Parathyroid adenoma (tissue), 2 donors: ENCODE data around the gene MDGA2.

Source experiments
- H2AFZ ChIP-seq: fragments of 300-600 bp; sonication (generic); one replicate; pipeline ENCODE4 v1.7.0; 2017; ENCODE audit warnings: antibody characterized with exemption, mild to moderate bottlenecking
- H3K27ac ChIP-seq: fragments of 300-600 bp; sonication (generic); one replicate; pipeline ENCODE4 v1.7.0; 2017
- H3K27me3 ChIP-seq: fragments of 300-600 bp; sonication (generic); one replicate; pipeline ENCODE4 v1.7.0; 2017; ENCODE audit warnings: low read length; ENCODE audit not compliant: control insufficient read depth, insufficient read depth
- H3K36me3 ChIP-seq: fragments of 300-600 bp; sonication (generic); one replicate; pipeline ENCODE4 v1.7.0; 2017; ENCODE audit warnings: low read length; ENCODE audit not compliant: control insufficient read depth, insufficient read depth
- H3K4me1 ChIP-seq: fragments of 300-600 bp; sonication (generic); one replicate; pipeline ENCODE4 v1.7.0; 2017; ENCODE audit warnings: control low read depth
- H3K4me2 ChIP-seq: fragments of 300-600 bp; sonication (generic); one replicate; pipeline ENCODE4 v1.7.0; 2017; ENCODE audit warnings: low read length
- H3K4me3 ChIP-seq: fragments of 300-600 bp; sonication (generic); one replicate; pipeline ENCODE4 v1.7.0; 2017; ENCODE audit warnings: low read depth, low read length
- H3K79me2 ChIP-seq: fragments of 300-600 bp; sonication (generic); one replicate; pipeline ENCODE4 v1.7.0; 2017; ENCODE audit warnings: control low read depth
- H3K9ac ChIP-seq: fragments of 300-600 bp; sonication (generic); one replicate; pipeline ENCODE4 v1.7.0; 2017; ENCODE audit warnings: mild to moderate bottlenecking
- H3K9me3 ChIP-seq: fragments of 300-600 bp; sonication (generic); one replicate; pipeline ENCODE4 v1.7.0; 2017; ENCODE audit warnings: low read length; ENCODE audit not compliant: control insufficient read depth
- TF ChIP-seq, protein P1 (sequence below): fragments of 300-600 bp; sonication (generic); IDR thresholded peaks from one replicate; pipeline ENCODE4 v1.7.0; 2017; ENCODE audit warnings: antibody characterized with exemption, mild to moderate bottlenecking
- donor health status: primary hyperparathyroidism.

MDGA2 gene

DNA sequence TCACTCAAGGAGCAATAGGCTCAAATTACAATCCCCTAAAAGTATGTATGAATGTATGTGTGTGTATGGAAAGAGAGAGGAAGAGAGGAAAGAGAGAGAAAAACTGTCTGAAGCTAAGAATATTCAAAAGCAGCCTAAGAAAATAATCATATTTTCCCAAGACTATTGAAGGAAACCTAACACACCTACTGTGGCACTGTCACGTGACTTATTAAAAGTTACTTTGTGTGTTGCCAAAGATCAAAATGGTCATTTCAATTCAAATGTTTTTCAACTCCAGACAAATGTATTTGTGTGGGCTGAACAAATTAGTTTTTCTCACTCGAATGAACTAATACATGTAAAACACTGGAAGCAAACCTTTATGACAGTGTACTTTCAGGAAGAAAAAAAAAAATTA is 654.9 kb downstream of the MDGA2 start:
- Histone ChIP-seq H3K36me3 (no peaks in the 10 kb centered on the region), H3K9ac (no peak overlapping the region), H3K27me3 (no peaks in the 10 kb centered on the region), H3K9me3 (no peaks in the 10 kb centered on the region), H3K79me2 (no peaks in the 10 kb centered on the region), H3K27ac (no peak overlapping the region), H3K4me1 (no peaks in the 10 kb centered on the region), H3K4me2 (no peak overlapping the region), H3K4me3 (no peak overlapping the region), H2AFZ (no peak overlapping the region)
- TF ChIP-seq, protein P1, sequence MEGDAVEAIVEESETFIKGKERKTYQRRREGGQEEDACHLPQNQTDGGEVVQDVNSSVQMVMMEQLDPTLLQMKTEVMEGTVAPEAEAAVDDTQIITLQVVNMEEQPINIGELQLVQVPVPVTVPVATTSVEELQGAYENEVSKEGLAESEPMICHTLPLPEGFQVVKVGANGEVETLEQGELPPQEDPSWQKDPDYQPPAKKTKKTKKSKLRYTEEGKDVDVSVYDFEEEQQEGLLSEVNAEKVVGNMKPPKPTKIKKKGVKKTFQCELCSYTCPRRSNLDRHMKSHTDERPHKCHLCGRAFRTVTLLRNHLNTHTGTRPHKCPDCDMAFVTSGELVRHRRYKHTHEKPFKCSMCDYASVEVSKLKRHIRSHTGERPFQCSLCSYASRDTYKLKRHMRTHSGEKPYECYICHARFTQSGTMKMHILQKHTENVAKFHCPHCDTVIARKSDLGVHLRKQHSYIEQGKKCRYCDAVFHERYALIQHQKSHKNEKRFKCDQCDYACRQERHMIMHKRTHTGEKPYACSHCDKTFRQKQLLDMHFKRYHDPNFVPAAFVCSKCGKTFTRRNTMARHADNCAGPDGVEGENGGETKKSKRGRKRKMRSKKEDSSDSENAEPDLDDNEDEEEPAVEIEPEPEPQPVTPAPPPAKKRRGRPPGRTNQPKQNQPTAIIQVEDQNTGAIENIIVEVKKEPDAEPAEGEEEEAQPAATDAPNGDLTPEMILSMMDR: no peak

DNA sequence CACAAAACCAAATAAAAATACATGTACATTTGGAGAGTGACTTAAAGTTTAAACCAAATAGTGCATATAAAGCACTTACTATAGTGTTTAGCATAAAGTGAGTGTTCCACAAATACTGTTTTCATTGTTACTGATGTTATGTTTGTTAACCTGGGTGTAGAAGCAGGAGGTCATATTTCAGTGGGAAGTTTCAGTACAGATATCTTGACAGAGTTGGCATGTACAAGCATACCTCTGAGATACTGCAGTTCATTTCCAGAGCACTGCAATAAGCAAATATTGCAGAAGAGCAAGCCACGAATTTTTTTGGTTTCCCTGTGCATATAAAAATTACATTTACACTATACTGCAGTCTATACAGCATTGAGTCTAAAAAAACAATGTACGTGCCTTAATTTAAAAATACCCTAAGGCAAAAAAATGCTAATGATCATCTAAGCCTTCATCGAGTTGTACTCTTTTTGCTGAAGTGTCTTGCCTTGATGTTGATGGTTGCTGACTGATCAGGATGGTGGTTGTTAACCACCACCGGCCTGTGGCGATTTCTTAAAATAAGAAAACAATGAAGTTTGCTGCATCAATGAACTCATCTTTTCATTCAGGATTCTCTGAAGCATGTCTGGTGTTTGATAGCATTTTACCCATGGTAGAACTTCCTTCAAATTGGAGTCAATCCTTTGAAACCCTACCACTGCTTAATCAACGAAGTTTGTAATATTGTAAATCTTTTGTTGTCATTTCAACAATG is 662.7 kb downstream of the MDGA2 start:
- Histone ChIP-seq H2AFZ (no peak overlapping the region), H3K4me2 (no peak overlapping the region), H3K27ac (no peak overlapping the region), H3K4me3 (no peak overlapping the region), H3K9ac (no peak overlapping the region), H3K36me3 (no peaks in the 10 kb centered on the region), H3K79me2 (no peaks in the 10 kb centered on the region), H3K4me1 (no peaks in the 10 kb centered on the region), H3K9me3 (no peaks in the 10 kb centered on the region), H3K27me3 (no peaks in the 10 kb centered on the region)
- TF ChIP-seq, protein P1: no peak

DNA sequence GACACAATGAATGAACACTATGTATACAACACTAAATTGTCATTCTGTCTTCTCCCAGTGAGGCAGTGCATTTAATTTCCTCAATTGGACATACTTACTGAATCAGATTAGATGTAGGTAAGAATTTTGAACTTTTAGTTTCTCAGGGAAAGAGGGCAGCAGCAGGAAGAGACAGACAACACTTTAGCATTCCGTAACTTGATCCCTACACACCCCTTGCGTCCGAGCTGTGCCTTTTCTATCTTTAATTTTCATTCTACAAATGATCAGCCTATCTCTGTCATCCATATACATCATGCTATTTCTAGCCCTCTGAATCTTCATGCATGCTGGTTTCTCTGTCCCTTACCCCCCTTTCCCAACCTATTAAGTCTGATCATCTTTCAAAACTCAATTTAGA is 665.8 kb downstream of the MDGA2 start:
- Histone ChIP-seq H3K79me2 (no peaks in the 10 kb centered on the region), H3K27me3 (no peaks in the 10 kb centered on the region), H3K9ac (no peak overlapping the region), H3K36me3 (no peaks in the 10 kb centered on the region), H3K4me1 (no peaks in the 10 kb centered on the region), H3K4me3 (no peak overlapping the region), H2AFZ (no peak overlapping the region), H3K27ac (no peak overlapping the region), H3K4me2 (no peak overlapping the region), H3K9me3 (no peaks in the 10 kb centered on the region)
- TF ChIP-seq, protein P1: no peak

DNA sequence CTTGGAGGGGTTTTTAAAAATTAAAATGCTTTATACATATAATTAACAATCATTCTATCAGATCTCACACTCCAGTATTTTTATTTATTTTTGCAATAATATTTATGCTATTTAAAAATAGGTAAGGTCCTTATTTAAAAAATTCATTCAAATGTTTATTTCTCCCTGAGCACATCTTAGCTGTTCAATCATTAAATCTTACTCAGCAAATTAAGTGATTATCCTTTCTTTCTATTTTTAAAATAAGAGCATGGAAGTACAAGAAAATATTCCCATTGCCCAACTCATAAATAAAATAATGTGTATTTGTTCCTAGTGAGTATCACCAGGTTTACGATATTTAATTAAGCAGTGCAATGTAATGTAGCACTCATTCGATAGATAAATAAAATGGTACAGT is 666.7 kb downstream of the MDGA2 start:
- H3K4me1 ChIP-seq: no peaks in the 10 kb centered on the region
- TF ChIP-seq, protein P1: no peak
- no peak overlapping the region for H2AFZ ChIP-seq
- no peaks in the 10 kb centered on the region for H3K9me3 ChIP-seq
- no peak overlapping the region for H3K9ac ChIP-seq
- H3K36me3 ChIP-seq: no peaks in the 10 kb centered on the region
- no peak overlapping the region for H3K27ac ChIP-seq
- no peak overlapping the region for H3K4me2 ChIP-seq
- no peak overlapping the region for H3K4me3 ChIP-seq
- H3K27me3 ChIP-seq: no peaks in the 10 kb centered on the region
- H3K79me2 ChIP-seq: no peaks in the 10 kb centered on the region

DNA sequence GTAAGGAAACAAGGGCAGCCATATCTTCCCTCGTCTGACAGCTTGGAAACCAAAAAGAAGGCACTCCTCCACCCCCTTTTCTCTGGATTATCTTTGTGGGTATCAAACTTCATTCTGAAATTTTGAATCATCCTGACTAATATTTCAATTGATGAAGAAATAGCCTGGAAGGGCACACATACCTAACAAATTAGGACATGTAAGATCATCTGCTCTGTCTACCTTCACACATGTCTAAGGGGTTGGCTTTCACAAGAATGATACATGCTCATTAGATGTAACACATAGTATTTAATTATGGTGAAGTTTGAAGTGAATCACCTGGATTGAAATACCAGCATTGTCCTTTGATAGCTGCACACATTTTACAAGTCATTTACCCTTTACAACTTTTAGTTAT is 675.7 kb downstream of the MDGA2 start:
- H3K4me3 ChIP-seq: no peak overlapping the region
- no peaks in the 10 kb centered on the region for H3K9me3 ChIP-seq
- no peak overlapping the region for H3K4me2 ChIP-seq
- H3K4me1 ChIP-seq: no peaks in the 10 kb centered on the region
- no peak overlapping the region for H2AFZ ChIP-seq
- TF ChIP-seq, protein P1: no peak
- no peak overlapping the region for H3K9ac ChIP-seq
- no peaks in the 10 kb centered on the region for H3K27me3 ChIP-seq
- no peaks in the 10 kb centered on the region for H3K79me2 ChIP-seq
- no peak overlapping the region for H3K27ac ChIP-seq
- H3K36me3 ChIP-seq: no peaks in the 10 kb centered on the region
